ENCODE results near the gene MYEF2. TPM values are rescaled to one million over a fixed set of nuclear protein-coding genes. Genes with fewer than 3 reads are reported as not detected.

MYEF2 gene
- total RNA-seq, 1 experiment from 2014 or later, result 27.6 TPM

DNA sequence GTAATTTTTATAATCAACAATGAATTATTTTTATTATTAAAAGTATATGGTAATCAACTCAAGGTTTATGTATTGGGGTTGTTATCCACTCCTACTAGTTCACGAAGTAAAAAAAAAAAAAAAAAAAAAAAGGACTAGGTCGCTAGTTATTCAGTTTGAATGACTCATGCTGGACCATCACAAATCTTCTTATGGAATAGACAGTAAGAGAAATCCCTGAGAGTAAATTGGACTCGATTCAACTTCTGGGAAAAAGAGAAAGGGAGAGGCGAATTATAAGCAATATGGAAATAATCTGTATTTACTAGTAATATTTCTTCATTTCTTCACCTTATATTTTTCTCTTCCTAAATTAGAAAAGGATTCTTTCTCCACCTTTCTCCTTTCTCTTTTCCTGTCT is 2.0 kb downstream of the MYEF2 start:
- CTCF ChIA-PET, result no interaction called here
- intact Hi-C loops (cut with micrococcal nuclease), result no loop called here
- Mint-ChIP-seq H3K36me3 (ENCODE audit: insufficient read depth, unreplicated experiment) (no peaks in the 10 kb centered on the region), H3K27ac (ENCODE audit: low read depth, unreplicated experiment) (no peak overlapping the region), H3K4me1 (ENCODE audit: insufficient read depth, unreplicated experiment) (peaks cover 7% of the 10 kb centered on the region), H3K9me3 (ENCODE audit: unreplicated experiment) (no peaks in the 10 kb centered on the region), H3K27me3 (ENCODE audit: insufficient read depth, unreplicated experiment) (no peaks in the 10 kb centered on the region), H3K4me3 (ENCODE audit: unreplicated experiment) (no peak overlapping the region)
- POLR2A ChIA-PET, result interaction anchor here (2.1 kb wide), 1 partner anchor 9 kb away, joined by 7 read pairs; no protein-coding TSS in a partner anchor
- BruUV-seq (replicated peaks), result no TSS peak
- DNase-seq (ENCODE audit: unreplicated experiment), result peak; percentile 14
- TF ChIP-seq, protein P1, sequence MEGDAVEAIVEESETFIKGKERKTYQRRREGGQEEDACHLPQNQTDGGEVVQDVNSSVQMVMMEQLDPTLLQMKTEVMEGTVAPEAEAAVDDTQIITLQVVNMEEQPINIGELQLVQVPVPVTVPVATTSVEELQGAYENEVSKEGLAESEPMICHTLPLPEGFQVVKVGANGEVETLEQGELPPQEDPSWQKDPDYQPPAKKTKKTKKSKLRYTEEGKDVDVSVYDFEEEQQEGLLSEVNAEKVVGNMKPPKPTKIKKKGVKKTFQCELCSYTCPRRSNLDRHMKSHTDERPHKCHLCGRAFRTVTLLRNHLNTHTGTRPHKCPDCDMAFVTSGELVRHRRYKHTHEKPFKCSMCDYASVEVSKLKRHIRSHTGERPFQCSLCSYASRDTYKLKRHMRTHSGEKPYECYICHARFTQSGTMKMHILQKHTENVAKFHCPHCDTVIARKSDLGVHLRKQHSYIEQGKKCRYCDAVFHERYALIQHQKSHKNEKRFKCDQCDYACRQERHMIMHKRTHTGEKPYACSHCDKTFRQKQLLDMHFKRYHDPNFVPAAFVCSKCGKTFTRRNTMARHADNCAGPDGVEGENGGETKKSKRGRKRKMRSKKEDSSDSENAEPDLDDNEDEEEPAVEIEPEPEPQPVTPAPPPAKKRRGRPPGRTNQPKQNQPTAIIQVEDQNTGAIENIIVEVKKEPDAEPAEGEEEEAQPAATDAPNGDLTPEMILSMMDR (IDR thresholded peaks at IDR 0.05; ENCODE audit: unreplicated experiment), result no peak

DNA sequence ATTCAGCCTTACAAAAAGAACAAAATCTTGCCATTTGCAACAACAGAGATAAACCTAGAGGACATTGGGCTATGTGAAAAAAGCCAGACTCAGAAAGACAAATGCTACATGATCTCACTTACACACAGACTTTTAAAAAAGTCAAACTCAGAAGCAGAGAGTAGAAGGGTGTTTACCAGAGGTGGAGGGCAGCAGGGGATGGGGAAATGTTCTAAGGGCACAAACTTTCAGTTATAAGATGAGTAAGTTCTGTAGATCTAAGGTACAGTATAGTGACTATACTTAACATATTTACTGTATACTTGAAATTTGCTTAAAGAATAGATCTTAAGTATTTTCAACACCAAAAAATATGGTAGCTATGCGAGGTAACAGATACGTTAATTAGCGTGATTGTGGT is 3.0 kb downstream of the MYEF2 start:
- BruUV-seq (replicated peaks), result no TSS peak
- ChIA-PET CTCF (no interaction called here), POLR2A (interaction anchor here (0.7 kb wide), 1 partner anchor 152 kb away, joined by 3 read pairs; no protein-coding TSS in a partner anchor)
- H3K36me3 Mint-ChIP-seq (ENCODE audit: insufficient read depth, unreplicated experiment), result no peaks in the 10 kb centered on the region
- TF ChIP-seq, protein P1 (IDR thresholded peaks at IDR 0.05; ENCODE audit: unreplicated experiment), result no peak
- intact Hi-C loops (cut with micrococcal nuclease), result no loop called here
- no peak overlapping the region for H3K4me3 Mint-ChIP-seq (ENCODE audit: unreplicated experiment)
- H3K4me1 Mint-ChIP-seq (ENCODE audit: insufficient read depth, unreplicated experiment), result peaks cover 7% of the 10 kb centered on the region
- no peaks in the 10 kb centered on the region for H3K27me3 Mint-ChIP-seq (ENCODE audit: insufficient read depth, unreplicated experiment)
- H3K27ac Mint-ChIP-seq (ENCODE audit: low read depth, unreplicated experiment), result no peak overlapping the region
- H3K9me3 Mint-ChIP-seq (ENCODE audit: unreplicated experiment), result no peaks in the 10 kb centered on the region
- DNase-seq (ENCODE audit: unreplicated experiment), result no peak

DNA sequence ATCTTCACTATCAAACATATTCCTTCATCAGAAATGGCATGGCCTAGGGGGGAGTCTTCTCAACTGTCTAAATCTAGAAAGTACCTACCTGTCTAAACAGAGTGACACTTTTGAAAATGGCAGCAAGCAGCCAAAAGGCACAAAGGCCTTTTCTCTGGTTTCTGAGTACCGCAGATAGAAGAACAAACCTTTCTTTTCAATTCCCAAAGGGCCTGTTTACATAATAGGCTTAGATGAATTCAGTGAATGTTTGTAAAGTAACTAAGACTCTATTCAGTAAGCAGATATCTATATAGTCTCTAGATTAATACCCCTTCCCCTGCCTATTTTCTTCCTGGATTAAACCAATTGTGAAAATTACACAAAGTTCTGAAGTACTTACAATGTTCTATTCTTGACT is 7.1 kb downstream of the MYEF2 start:
- Mint-ChIP-seq H3K27me3 (ENCODE audit: insufficient read depth, unreplicated experiment) (no peaks in the 10 kb centered on the region), H3K36me3 (ENCODE audit: insufficient read depth, unreplicated experiment) (peaks cover 6% of the 10 kb centered on the region), H3K27ac (ENCODE audit: low read depth, unreplicated experiment) (no peak overlapping the region), H3K9me3 (ENCODE audit: unreplicated experiment) (no peaks in the 10 kb centered on the region), H3K4me3 (ENCODE audit: unreplicated experiment) (no peak overlapping the region), H3K4me1 (ENCODE audit: insufficient read depth, unreplicated experiment) (no peaks in the 10 kb centered on the region)
- TF ChIP-seq, protein P1 (IDR thresholded peaks at IDR 0.05; ENCODE audit: unreplicated experiment), result no peak
- BruUV-seq (replicated peaks), result no TSS peak
- no peak for DNase-seq (ENCODE audit: unreplicated experiment)
- intact Hi-C loops (cut with micrococcal nuclease), result no loop called here
- ChIA-PET CTCF (no interaction called here), POLR2A (no interaction called here)

DNA sequence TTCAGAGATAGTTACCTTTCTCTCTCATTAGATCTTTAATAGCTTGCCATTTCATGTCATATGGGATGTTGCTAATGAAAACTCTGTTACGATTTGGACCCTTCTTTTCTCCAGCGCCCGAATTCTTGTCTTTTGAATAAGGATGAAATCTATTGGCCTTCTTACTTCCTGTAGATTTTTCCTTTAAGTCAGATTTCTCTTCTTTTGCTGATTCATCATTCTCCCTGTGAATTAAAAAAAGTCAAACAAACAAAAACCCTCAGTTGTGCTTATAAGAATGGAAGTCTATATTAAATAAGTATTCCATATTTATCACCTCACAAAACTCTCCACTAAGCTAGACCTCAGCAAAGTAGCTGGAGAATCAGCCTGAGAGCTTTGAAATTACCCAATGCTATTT is 9.5 kb downstream of the MYEF2 start:
- intact Hi-C loops (cut with micrococcal nuclease), result no loop called here
- ChIA-PET POLR2A (interaction anchor here (1.8 kb wide), 1 partner anchor 9 kb away, joined by 7 read pairs; the partner anchor contains the start of gene MYEF2), CTCF (no interaction called here)
- DNase-seq (ENCODE audit: unreplicated experiment), result no peak
- Mint-ChIP-seq H3K4me1 (ENCODE audit: insufficient read depth, unreplicated experiment) (no peaks in the 10 kb centered on the region), H3K9me3 (ENCODE audit: unreplicated experiment) (no peaks in the 10 kb centered on the region), H3K36me3 (ENCODE audit: insufficient read depth, unreplicated experiment) (peaks cover 6% of the 10 kb centered on the region), H3K27me3 (ENCODE audit: insufficient read depth, unreplicated experiment) (no peaks in the 10 kb centered on the region), H3K4me3 (ENCODE audit: unreplicated experiment) (no peak overlapping the region), H3K27ac (ENCODE audit: low read depth, unreplicated experiment) (no peak overlapping the region)
- BruUV-seq (replicated peaks), result no TSS peak
- TF ChIP-seq, protein P1 (IDR thresholded peaks at IDR 0.05; ENCODE audit: unreplicated experiment), result no peak

Measured in MCF 10A (cell line).